ENCODE results near the gene TDRD1. TPM values are rescaled to one million over a fixed set of nuclear protein-coding genes. Genes with fewer than 3 reads are reported as not detected.

TDRD1 gene
- polyA plus RNA-seq, 3 donors = 0.11 to 0.25 (median 0.13) TPM

DNA sequence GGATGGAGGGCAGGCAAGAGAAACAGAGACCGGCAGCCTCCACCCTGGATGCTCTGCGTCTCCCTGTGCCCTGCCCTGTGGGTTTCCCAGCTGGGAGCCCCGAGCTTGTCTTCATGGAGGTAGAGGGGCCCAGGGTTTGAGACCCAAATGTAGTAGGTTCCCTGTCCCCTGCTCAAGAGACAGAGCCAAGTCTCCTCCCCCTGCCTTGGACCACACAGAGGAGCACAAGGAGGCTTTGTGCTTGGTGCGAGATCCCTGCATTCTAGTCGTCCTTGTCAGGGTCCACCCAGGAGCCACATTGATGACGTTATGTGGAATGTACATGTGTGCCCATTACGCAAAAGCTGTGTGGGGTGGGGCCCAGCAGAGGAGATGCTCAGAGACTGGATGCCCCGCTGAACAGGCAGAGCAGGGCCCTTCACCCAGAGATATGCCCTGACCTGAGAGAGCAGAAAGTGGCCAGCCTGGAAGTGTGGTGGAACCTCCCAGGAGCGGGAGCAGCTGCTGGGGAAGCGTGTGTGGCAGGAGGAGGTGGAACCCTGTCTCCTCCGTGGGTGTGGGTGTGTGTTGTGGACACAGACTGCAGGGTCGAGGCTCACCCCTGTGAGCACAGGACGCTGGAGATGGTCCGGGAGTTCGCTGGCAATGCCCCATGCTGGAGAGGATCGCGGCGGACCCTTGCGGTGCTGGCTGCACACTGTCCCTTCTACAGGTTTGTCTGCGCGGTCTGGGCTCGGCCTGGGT, 99.2 kb downstream of the TDRD1 start:
- no peak overlapping the region for H3K27ac ChIP-seq (ENCODE audit: low read depth, low read length)
- 82 to 95% (median 87%) methylated on average over 22 of the region's 22 CpGs for WGBS, 3 donors

DNA sequence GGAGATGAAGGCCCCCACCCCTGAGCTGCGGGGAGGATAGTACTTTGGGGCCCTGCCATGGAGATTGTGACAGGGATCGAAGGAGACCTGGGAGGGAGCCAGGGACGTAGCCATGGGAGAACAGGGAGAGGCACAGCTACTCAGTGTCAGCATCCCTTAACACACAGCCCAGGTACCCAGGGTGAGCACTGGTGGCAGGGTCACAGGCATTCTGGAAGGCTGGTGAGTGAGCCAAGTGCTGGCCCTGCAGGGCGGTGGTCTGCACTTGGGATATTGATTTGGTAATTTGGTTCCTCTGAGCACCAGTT, 99.7 kb downstream of the TDRD1 start:
- 77 to 86% (median 80%) methylated on average over 4 of the region's 4 CpGs for WGBS, 3 donors
- H3K27ac ChIP-seq (ENCODE audit: low read depth, low read length) = no peak overlapping the region

DNA sequence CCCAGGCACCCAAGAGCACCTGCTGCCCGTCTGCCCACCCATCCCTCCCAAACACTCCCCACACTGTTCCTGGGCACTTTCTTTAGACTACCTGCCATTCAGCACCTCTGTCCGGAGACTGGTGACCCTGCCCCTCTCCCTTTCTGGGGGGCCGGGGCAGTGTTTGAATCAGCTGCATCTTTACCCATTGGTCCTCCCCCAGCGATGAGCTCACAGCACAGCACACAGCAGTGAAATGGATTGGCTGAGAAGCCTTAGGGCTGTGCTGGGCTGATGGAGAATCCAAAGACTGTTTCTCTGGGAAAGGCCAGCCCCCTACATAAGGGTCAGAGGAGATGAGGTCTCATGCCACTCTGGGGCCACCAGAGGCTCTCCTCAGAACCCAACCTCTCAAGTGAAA, 100.1 kb downstream of the TDRD1 start:
- H3K27ac ChIP-seq (ENCODE audit: low read depth, low read length) = no peak overlapping the region
- 84 to 93% (median 85%) methylated on average over 4 of the region's 4 CpGs for WGBS, 3 donors

DNA sequence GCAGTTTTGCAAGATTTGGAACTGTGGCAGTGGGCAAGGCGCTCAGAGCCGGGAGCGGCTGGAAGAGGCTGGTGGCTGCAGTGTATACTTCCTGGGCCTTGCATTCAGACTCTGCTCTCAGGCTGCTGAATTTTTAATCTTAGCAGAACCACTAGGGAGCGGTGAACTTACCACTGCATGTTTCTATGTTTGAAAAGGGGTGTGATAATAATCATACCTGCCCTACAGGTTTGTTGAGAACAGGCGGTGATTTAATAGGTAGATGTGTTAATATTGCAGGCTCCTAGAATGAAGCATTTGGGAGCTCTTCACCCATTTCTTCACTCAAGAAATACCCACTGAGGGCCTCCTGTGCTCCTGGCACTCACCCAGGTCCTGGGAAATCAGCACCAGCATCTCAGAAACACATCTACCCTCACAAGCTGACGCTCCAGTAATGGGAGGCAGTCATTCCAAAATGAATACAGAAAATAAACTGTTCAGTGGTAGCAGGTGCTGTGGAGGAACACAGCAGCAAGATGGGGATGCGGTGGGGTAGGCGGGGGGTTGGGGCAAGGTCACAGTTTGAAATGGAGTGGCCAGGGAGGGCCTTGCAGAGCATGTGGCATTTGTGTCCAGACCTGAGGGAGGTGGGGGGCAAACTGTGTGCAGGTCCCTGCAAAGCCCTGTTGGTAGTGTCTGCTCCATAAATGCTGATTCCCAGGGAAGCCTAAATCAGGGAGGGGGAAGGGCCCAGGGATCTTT, 100.9 kb downstream of the TDRD1 start:
- WGBS, 3 donors = 82 to 91% (median 87%) methylated on average over 8 of the region's 8 CpGs
- H3K27ac ChIP-seq (ENCODE audit: low read depth, low read length) = no peak overlapping the region

DNA sequence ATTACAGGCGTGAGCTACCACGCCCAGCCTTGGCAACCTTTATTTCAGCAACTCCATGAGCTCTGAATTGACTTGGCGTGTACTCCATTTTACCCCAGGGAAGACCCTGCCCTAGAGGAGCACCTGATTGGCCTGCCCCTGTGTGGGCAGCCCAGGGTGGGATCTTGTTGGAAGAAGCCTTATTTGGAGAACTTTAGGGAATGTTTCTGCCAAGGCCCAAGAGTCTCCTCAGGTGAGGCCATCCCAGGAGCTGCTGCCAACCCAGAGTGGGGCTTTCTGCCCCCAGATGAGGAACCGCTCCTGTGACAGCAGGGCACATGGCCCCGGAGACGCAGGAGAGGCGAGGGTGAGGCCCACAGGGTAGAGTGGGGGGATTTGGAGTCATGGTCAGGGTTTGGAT, 101.9 kb downstream of the TDRD1 start:
- WGBS, 3 donors = 66 to 74% (median 73%) methylated on average over 7 of the region's 7 CpGs
- no peak overlapping the region for H3K27ac ChIP-seq (ENCODE audit: low read depth, low read length)

DNA sequence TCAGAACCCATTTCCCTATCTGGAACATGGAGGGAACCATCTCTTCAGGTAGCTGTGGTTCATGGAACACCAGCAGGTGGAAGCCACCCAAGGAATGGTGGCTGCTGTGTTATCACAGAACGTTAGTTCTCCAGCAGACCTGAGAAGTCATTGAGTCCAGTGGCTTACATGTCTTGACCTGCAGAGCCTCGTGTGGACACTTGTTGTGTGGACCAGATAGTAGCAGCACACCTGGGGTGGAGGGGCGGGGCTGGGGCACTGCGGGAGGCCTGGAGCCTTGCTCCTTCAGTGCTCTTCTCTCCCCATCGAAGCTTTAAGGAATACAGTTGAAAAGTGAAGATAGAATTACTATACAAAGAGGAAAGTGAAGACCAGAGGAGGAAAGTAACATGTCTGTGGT, 102.3 kb downstream of the TDRD1 start:
- no peak overlapping the region for H3K27ac ChIP-seq (ENCODE audit: low read depth, low read length)
- 79 to 88% (median 83%) methylated on average over 5 of the region's 5 CpGs for whole genome bisulfite sequencing, 3 donors

Other genes with a start within 250 kb of the TDRD1 start
- gene ADRB1, start 135.5 kb upstream of the TDRD1 start, polyA plus RNA-seq = 1 to 10 TPM in 2 of 3 donors, under 1 TPM in 1; 0.69 to 8.9 (median 1.8) TPM
- 1 to 10 TPM; 4.0 to 7.7 (median 4.3) TPM for gene CCDC186, start 5.2 kb upstream of the TDRD1 start, polyA plus RNA-seq
- 1 to 10 TPM in 1 of 3 donors, under 1 TPM in 2; 0.22 to 1.8 (median 0.68) TPM for gene VWA2, start 59.9 kb downstream of the TDRD1 start, polyA plus RNA-seq
- 10 to 100 TPM in 1 of 3 donors, 1 to 10 TPM in 2; 3.6 to 11.0 (median 6.7) TPM for gene AFAP1L2, start 225.1 kb downstream of the TDRD1 start, polyA plus RNA-seq